Measurements from ENCODE around the gene MLLT3. TPM values are rescaled to one million over a fixed set of nuclear protein-coding genes. Genes with fewer than 3 reads are reported as not detected.

Gene MLLT3
- total RNA-seq, 4 donors from 2014 or later: 9.4 to 38.2 (median 30.2) TPM

DNA sequence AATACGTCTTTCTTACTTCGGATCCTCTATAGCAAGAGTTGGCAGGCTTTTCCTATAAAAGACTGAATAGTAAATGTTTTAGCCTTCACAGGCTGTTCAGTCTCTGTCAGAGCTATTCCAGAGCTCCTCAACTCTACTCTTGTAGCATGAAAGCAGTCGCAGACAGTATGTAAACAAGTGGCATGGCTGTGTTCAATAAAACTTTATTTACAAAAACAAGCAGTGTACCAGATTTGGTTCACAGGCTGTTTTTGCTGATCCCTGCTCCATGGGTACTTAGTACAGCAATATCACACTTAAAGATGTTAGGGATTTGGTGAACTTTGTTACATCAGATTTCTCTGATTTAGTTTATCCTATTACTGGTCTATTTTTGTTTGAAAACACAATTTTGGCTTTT is 235.2 kb downstream of the MLLT3 start:
- in situ Hi-C loops (cut with MboI; ENCODE audit: low pct_ligation_motif_present in 1 of 4, low pct_unique_long_range_greater_than_20kb in 1 of 4, low sequenced_read_pairs in 3 of 4) (no loop called here), intact Hi-C loops (cut with DNase I; ENCODE audit: low total_unique reads) (no loop called here)
- 84 to 89% methylated on average over 1 to 3 of the region's 3 CpGs for WGBS, 2 donors (ENCODE audit: low coverage in 1 of 2)
- Histone ChIP-seq H3K27ac (no peak overlapping the region), H3K36me3 (no peaks in the 10 kb centered on the region), H3K4me3 (no peak overlapping the region), H3K9me3 (no peaks in the 10 kb centered on the region), H3K27me3 (no peaks in the 10 kb centered on the region), H3K4me1 (peaks cover 0 to 23% (median 11%) of the 10 kb centered on the region in 4 donors)
- no peak for DNase-seq
- no peak for TF ChIP-seq POLR2AphosphoS5 (IDR thresholded peaks at IDR 0.05)

DNA sequence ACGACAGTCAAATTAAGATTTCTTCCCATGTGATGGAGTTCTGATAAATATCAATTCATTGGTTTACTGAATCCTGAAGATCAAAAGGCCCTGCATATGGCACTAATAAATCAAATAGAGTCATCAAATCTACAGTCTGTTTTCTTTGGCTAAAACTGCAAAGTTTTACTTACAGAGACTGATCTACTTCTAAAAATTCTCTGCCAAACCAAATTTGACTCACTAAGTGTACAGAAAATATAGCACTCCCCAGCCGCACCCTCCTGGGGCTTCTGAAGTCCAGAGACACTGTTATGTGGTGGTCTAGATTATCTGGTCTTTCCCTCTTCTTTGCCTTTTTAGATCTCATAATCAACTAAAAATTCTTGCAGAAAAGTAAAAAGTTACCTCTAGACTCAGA is 237.7 kb downstream of the MLLT3 start:
- no peak for TF ChIP-seq POLR2A (IDR thresholded peaks at IDR 0.05)
- no peak for TF ChIP-seq POLR2AphosphoS5 (IDR thresholded peaks at IDR 0.05)
- 80% methylated on average over 2 of the region's 2 CpGs for WGBS, 2 donors (ENCODE audit: low coverage in 1 of 2)
- Histone ChIP-seq H3K4me1 (peaks cover 0 to 37% (median 13%) of the 10 kb centered on the region in 4 donors), H3K27ac (no peak overlapping the region), H3K4me3 (no peak overlapping the region), H3K36me3 (no peaks in the 10 kb centered on the region), H3K27me3 (no peaks in the 10 kb centered on the region), H3K9me3 (no peaks in the 10 kb centered on the region)
- DNase-seq: no peak
- intact Hi-C loops (cut with DNase I; ENCODE audit: low total_unique reads) (no loop called here), in situ Hi-C loops (cut with MboI; ENCODE audit: low pct_ligation_motif_present in 1 of 4, low pct_unique_long_range_greater_than_20kb in 1 of 4, low sequenced_read_pairs in 3 of 4) (no loop called here)

DNA sequence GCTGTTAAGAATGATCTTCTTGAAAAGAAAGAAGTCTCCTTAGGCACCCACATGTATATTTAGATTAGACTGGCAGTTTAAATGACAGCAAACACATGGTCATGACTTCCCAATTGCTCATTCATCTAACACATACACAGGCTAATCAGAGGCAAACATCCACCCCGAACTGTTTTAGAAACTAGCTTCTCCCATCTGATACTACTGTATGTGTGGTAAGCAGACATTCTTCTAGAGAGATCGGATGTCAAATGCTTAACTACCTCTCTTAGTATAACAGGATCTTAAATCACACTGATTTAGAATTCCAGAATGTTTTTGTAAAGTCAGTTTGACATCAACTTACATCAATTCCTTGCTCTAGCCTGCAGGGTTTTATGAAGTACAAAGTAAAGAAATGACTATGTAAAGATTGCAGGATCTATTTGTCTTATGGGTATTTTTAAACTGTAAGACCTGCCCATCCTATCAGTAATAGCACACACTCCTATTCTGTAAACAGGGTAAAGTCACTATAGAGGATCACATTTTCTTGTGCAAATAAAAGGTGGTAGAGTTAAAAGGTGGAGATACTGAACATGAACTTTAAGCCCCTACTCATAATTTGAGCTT is 239.7 kb downstream of the MLLT3 start:
- H3K9me3 ChIP-seq: no peaks in the 10 kb centered on the region
- in situ Hi-C loops (cut with MboI; ENCODE audit: low pct_ligation_motif_present in 1 of 4, low pct_unique_long_range_greater_than_20kb in 1 of 4, low sequenced_read_pairs in 3 of 4) (no loop called here), intact Hi-C loops (cut with DNase I; ENCODE audit: low total_unique reads) (no loop called here)
- H3K36me3 ChIP-seq: no peaks in the 10 kb centered on the region
- H3K27ac ChIP-seq: peak overlapping the region; percentile 6 to 62 (median 14)
- H3K4me3 ChIP-seq: peak overlapping the region in 3 of 4 donors; percentile 5 to 23 (median 17)
- WGBS, 2 donors (ENCODE audit: low coverage in 1 of 2): 30 to 40% methylated on average over 2 of the region's 2 CpGs
- TF ChIP-seq, protein P1, sequence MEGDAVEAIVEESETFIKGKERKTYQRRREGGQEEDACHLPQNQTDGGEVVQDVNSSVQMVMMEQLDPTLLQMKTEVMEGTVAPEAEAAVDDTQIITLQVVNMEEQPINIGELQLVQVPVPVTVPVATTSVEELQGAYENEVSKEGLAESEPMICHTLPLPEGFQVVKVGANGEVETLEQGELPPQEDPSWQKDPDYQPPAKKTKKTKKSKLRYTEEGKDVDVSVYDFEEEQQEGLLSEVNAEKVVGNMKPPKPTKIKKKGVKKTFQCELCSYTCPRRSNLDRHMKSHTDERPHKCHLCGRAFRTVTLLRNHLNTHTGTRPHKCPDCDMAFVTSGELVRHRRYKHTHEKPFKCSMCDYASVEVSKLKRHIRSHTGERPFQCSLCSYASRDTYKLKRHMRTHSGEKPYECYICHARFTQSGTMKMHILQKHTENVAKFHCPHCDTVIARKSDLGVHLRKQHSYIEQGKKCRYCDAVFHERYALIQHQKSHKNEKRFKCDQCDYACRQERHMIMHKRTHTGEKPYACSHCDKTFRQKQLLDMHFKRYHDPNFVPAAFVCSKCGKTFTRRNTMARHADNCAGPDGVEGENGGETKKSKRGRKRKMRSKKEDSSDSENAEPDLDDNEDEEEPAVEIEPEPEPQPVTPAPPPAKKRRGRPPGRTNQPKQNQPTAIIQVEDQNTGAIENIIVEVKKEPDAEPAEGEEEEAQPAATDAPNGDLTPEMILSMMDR (IDR thresholded peaks at IDR 0.05): peak in 1 of 5 experiments; percentile 22
- TF ChIP-seq POLR2A (IDR thresholded peaks at IDR 0.05) (no peak), EP300 (IDR thresholded peaks at IDR 0.05; ENCODE audit: low read depth) (no peak), POLR2AphosphoS5 (IDR thresholded peaks at IDR 0.05) (no peak)
- peaks cover 0 to 58% (median 19%) of the 10 kb centered on the region in 4 donors for H3K4me1 ChIP-seq
- DNase-seq: no peak
- H3K27me3 ChIP-seq: no peaks in the 10 kb centered on the region

DNA sequence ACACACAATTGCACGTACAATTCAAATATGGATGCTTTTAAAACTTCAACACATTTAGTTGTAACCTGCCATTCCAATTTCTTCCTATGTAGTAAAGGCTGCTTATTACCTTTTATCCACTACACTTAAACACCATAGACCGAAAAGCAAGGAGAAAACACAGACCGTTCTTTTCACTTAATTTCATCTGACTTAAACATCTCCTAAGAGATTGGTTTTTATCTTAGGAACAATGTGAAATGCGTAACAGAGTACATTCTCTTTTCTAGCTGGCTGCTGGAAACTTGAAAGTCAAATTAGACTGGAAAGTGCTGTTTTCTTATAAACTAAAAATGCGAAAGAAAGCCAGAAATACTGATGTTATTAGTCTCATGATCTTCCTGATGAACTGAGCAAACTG is 241.8 kb downstream of the MLLT3 start:
- no peaks in the 10 kb centered on the region for H3K27me3 ChIP-seq
- peaks cover 0 to 70% (median 26%) of the 10 kb centered on the region in 4 donors for H3K4me1 ChIP-seq
- in situ Hi-C loops (cut with MboI; ENCODE audit: low pct_ligation_motif_present in 1 of 4, low pct_unique_long_range_greater_than_20kb in 1 of 4, low sequenced_read_pairs in 3 of 4) (no loop called here), intact Hi-C loops (cut with DNase I; ENCODE audit: low total_unique reads) (no loop called here)
- peak overlapping the region in 1 of 4 donors; percentile 8 for H3K27ac ChIP-seq
- H3K9me3 ChIP-seq: no peaks in the 10 kb centered on the region
- TF ChIP-seq EP300 (IDR thresholded peaks at IDR 0.05; ENCODE audit: low read depth) (no peak), POLR2AphosphoS5 (IDR thresholded peaks at IDR 0.05) (no peak), POLR2A (IDR thresholded peaks at IDR 0.05) (no peak)
- TF ChIP-seq, protein P1 (IDR thresholded peaks at IDR 0.05): no peak
- no peaks in the 10 kb centered on the region for H3K36me3 ChIP-seq
- no peak overlapping the region for H3K4me3 ChIP-seq
- WGBS, 2 donors (ENCODE audit: low coverage in 1 of 2): 79 to 80% methylated on average over 5 of the region's 5 CpGs
- DNase-seq: no peak

DNA sequence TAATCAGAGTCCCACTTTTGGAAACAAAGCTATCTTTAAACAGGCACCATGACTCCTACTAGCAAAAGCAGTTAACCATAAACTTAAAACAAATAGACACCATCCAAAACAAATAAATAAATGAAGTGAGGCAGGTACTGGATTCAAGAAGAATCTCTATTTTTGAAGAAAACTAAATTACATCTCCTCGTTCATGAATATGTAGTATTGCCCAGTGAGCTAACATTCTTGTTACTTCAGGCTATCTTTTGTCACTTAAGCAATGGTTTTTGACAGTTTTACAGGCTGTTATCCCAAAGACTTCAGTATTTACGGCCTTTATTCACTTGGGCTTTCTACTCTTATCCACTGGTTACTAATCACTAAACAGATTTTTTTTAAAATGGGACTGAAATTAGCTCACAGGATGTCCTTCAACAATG is 242.5 kb downstream of the MLLT3 start:
- in situ Hi-C loops (cut with MboI; ENCODE audit: low pct_ligation_motif_present in 1 of 4, low pct_unique_long_range_greater_than_20kb in 1 of 4, low sequenced_read_pairs in 3 of 4) (no loop called here), intact Hi-C loops (cut with DNase I; ENCODE audit: low total_unique reads) (no loop called here)
- H3K27ac ChIP-seq: no peak overlapping the region
- no peak for TF ChIP-seq POLR2A (IDR thresholded peaks at IDR 0.05)
- TF ChIP-seq EP300 (IDR thresholded peaks at IDR 0.05; ENCODE audit: low read depth): no peak
- TF ChIP-seq POLR2AphosphoS5 (IDR thresholded peaks at IDR 0.05): no peak
- TF ChIP-seq, protein P1 (IDR thresholded peaks at IDR 0.05): no peak
- H3K4me3 ChIP-seq: no peak overlapping the region
- DNase-seq: no peak
- peaks cover 0 to 67% (median 26%) of the 10 kb centered on the region in 4 donors for H3K4me1 ChIP-seq
- WGBS, 2 donors (ENCODE audit: low coverage in 1 of 2): 56 to 67% methylated on average over 2 of the region's 2 CpGs
- H3K9me3 ChIP-seq: no peaks in the 10 kb centered on the region
- H3K36me3 ChIP-seq: no peaks in the 10 kb centered on the region
- no peaks in the 10 kb centered on the region for H3K27me3 ChIP-seq
